ENCODE measurements around the gene PGGHG. TPM values are rescaled to one million over a fixed set of nuclear protein-coding genes. Genes with fewer than 3 reads are reported as not detected.
"Not testable (repeated sequence)": the region's sequence is repeated elsewhere in the genome, so short reads cannot be mapped to it uniquely, and the experiment has no call there.

Gene PGGHG
- total and polyA plus RNA-seq, 2 of the 13 experiments (the other 11 are each of a cell fraction or from before 2014, with no cell fraction given), result 5.9 to 14.8 TPM

DNA sequence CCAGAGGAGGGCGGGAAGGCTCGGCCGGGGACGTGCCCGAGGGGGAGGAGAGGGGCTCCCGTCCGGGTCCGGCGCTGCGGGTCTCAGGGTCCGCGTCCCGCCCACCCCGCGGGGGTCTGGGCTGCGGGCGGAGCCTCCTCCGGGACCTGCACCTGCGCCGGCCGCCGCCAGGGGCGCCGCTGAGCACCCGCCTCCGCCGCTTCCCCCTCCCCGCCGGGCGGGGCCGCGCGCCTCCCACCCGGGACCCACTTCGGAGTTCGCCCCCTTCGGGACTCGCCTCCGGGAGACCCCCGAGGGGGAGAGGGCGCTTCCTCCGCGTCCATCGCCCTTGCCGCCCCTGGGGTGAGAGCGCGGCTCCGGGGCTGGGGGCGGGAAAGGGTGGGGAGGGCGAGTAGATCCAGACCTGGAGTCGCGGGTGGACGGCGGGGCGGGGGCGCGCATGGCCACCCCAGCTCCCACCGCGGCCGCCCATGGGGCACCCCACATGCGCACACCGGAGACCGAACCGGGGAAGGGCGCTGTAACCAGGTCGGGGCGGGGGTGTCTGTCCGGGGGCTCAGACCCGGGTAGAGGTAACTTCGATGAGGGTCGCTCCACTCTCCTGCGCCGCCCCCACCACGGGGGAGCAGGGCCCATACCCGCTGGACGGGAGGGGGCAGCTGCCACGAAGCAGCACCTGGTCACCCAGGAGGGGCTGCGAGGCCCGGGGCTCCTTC lies 29.6 kb downstream of the PGGHG start:
- H3K27me3 ChIP-seq (ENCODE audit: control insufficient read depth in 1 of 2, insufficient read depth in 2 of 2, low read length in 2 of 2); FAIRE-seq; H3K36me3 ChIP-seq (replicated peaks in 1 of 2; ENCODE audit: control insufficient read depth in 1 of 2, insufficient read depth in 2 of 2, low read length in 2 of 2); intact Hi-C loops (cut with micrococcal nuclease; ENCODE audit: unreplicated experiment); H3K79me2 ChIP-seq (ENCODE audit: insufficient read depth, low read length); H3K9me3 ChIP-seq (ENCODE audit: low read length); CTCF ChIA-PET (ENCODE audit: low intra/inter-chr PET ratio, low total read pairs); DNase-seq (ENCODE audit: low spot score); H3K27ac ChIP-seq (ENCODE audit: extremely low read length, insufficient read depth, low read length); H4K20me1 ChIP-seq (ENCODE audit: insufficient read depth, low read length); H2AFZ ChIP-seq (ENCODE audit: low read length); in situ Hi-C loops (cut with HindIII; ENCODE audit: extremely low pct_ligation_motif_present, low pct_unique_long_range_greater_than_20kb): not testable (repeated sequence)
- peak overlapping the region in 2 of 3 experiments; percentile 83 to 85; a peak in 3 of 6 replicates for H3K4me3 ChIP-seq (replicated peaks in 1 of 3; ENCODE audit: insufficient read depth in 1 of 3, low read depth in 2 of 3, low read length in 3 of 3)
- peak overlapping the region; percentile 81 for H3K4me2 ChIP-seq (ENCODE audit: low read depth, low read length)
- peak; percentile 27 for ATAC-seq
- peak; percentile 90 for TF ChIP-seq AGO1 (IDR thresholded peaks at IDR 0.05; ENCODE audit: low read depth, low read length, poor library complexity, severe bottlenecking)
- TF ChIP-seq, protein P1, sequence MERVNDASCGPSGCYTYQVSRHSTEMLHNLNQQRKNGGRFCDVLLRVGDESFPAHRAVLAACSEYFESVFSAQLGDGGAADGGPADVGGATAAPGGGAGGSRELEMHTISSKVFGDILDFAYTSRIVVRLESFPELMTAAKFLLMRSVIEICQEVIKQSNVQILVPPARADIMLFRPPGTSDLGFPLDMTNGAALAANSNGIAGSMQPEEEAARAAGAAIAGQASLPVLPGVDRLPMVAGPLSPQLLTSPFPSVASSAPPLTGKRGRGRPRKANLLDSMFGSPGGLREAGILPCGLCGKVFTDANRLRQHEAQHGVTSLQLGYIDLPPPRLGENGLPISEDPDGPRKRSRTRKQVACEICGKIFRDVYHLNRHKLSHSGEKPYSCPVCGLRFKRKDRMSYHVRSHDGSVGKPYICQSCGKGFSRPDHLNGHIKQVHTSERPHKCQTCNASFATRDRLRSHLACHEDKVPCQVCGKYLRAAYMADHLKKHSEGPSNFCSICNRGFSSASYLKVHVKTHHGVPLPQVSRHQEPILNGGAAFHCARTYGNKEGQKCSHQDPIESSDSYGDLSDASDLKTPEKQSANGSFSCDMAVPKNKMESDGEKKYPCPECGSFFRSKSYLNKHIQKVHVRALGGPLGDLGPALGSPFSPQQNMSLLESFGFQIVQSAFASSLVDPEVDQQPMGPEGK (CRISPR knock-in tag; IDR thresholded peaks at IDR 0.05), result 0 out of 2 replicates have a peak, but pooled peaks have one; percentile 3
- peaks cover 45% of the 10 kb centered on the region for H3K4me1 ChIP-seq (ENCODE audit: insufficient read depth, low read length)
- WGBS (ENCODE audit: low lambda C conversion rate), result no CpG with 5 or more reads among the region's 79 CpGs
- BruUV-seq (replicated peaks), result TSS peak; percentile 73
- POLR2A ChIA-PET, result interaction anchor here (1.1 to 2.2 kb wide), 6 partner anchors 9 to 37 kb away, joined by 4 to 12 read pairs (median 6); no protein-coding TSS in a partner anchor
- peak overlapping the region; percentile 77 for H3K9ac ChIP-seq (ENCODE audit: insufficient read depth, low read depth, low read length)

GRCh38 chr11:319121-319887 lies 30.4 kb downstream of the PGGHG start:
- H2AFZ ChIP-seq (ENCODE audit: low read length); H3K9me3 ChIP-seq (ENCODE audit: low read length); H3K79me2 ChIP-seq (ENCODE audit: insufficient read depth, low read length); H3K36me3 ChIP-seq (replicated peaks in 1 of 2; ENCODE audit: control insufficient read depth in 1 of 2, insufficient read depth in 2 of 2, low read length in 2 of 2); intact Hi-C loops (cut with micrococcal nuclease; ENCODE audit: unreplicated experiment); FAIRE-seq; CTCF ChIA-PET (ENCODE audit: low intra/inter-chr PET ratio, low total read pairs); H4K20me1 ChIP-seq (ENCODE audit: insufficient read depth, low read length); H3K27me3 ChIP-seq (ENCODE audit: control insufficient read depth in 1 of 2, insufficient read depth in 2 of 2, low read length in 2 of 2); DNase-seq (ENCODE audit: low spot score); BruUV-seq (replicated peaks); in situ Hi-C loops (cut with HindIII; ENCODE audit: extremely low pct_ligation_motif_present, low pct_unique_long_range_greater_than_20kb): not testable (repeated sequence)
- Histone ChIP-seq H3K4me3 (replicated peaks in 1 of 3; ENCODE audit: insufficient read depth in 1 of 3, low read depth in 2 of 3, low read length in 3 of 3) (peak overlapping the region; percentile 45 to 85 (median 83)), H3K4me2 (ENCODE audit: low read depth, low read length) (peak overlapping the region; percentile 81), H3K9ac (ENCODE audit: insufficient read depth, low read depth, low read length) (peak overlapping the region; percentile 77), H3K27ac (ENCODE audit: extremely low read length, insufficient read depth, low read length) (peak overlapping the region; percentile 31), H3K4me1 (ENCODE audit: insufficient read depth, low read length) (peaks cover 45% of the 10 kb centered on the region)
- WGBS (ENCODE audit: low lambda C conversion rate), result 5% methylated on average over 9 of the region's 29 CpGs
- POLR2A ChIA-PET, result interaction anchor here (1.1 to 1.9 kb wide), 4 partner anchors 10 to 36 kb away, joined by 4 to 11 read pairs (median 6); partner anchors contain the start of gene IFITM2
- peak; percentile 65 for ATAC-seq
- TF ChIP-seq MED1 (CRISPR knock-in tag; IDR thresholded peaks at IDR 0.05) (peak; percentile 22; the same call in 1 of the 2 replicates), ZFX (CRISPR knock-in tag; IDR thresholded peaks at IDR 0.05; ENCODE audit: low read depth) (peak; percentile 62; the same call in 1 of the 2 replicates), ZNF296 (CRISPR knock-in tag; conservative IDR thresholded peaks at IDR 0.05) (peak; percentile 42; the same call in 1 of the 2 replicates), ZFP91 (CRISPR knock-in tag; IDR thresholded peaks at IDR 0.05; ENCODE audit: borderline replicate concordance) (peak; percentile 33; the same call in 1 of the 2 replicates), HNRNPL (IDR thresholded peaks at IDR 0.05; ENCODE audit: low read depth, low read length) (0 out of 2 replicates have a peak, but pooled peaks have one; percentile 52)
